Measurements from ENCODE around the gene ANKRD42.

Gene ANKRD42

DNA sequence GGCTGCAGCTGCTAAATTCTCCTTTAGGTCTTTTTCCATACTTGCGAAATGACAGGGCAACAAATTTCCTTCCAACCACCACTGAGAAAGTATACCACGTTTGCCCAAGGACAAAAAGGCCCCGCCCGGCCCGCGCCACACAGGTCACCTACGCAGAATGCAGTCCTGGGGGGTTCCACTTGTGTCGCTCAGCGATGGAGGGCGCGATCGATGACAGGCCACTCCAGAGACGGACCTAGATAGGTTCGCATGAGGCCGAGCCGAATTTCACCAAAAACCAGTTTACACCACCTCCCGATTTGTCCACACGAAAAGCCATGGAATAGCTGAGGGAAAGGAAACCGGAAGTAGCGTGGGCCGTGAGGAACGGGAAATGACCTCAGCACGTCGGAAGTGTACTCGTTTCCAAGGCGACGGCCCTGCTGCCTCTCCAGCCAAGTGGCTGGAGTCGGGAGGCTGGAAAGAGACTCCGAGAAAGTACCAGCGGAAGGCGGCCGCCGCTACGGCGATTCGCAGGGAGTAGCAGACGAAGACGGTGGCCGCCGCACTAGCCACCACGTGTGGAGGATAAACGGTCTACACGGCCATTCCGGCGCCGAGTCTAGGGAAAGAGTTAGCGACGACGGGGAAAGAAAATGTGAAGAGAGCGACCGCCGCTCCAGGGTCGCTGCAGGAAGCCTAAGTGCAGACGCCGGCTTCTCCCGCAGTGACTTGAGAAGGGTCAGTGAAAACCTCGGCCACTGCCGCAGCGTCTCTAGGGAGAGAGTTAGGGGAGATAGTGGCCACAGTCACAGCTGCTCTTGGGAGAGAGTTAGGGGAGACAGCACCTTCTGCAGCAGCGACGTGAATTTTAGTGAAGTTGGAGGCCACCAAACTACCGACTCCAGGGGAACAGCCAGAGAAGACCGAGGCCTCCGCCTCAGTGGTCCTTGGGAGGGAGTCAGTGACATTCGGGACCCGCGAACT is at the start of gene ANKRD42:
ANKRD42 (plus strand) TSS at position 398 of the 966 bp plus-strand sequence. CDS start 959 bp downstream, outside the sequence.
- DNase-seq: peak; percentile 94

DNA sequence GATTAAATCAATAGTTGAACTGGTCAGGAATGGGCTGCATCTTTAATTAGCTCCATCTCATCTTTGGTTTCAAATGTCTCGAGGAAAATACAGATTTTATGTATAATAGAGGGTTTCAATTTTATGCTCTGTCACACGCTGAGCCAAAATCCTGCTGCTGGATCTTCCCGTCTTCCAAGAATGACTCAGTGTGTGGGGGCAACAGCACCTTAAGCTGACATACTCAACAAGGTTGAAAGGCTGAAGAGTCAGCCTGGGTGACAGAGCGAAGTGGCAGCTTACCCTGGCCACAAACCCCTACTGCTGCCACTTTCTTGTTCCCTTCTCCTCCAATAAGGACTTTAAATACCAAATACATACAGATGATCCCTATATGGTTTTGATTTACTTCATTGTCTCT is 45.6 kb upstream of the ANKRD42 start:
- no peak for DNase-seq

DNA sequence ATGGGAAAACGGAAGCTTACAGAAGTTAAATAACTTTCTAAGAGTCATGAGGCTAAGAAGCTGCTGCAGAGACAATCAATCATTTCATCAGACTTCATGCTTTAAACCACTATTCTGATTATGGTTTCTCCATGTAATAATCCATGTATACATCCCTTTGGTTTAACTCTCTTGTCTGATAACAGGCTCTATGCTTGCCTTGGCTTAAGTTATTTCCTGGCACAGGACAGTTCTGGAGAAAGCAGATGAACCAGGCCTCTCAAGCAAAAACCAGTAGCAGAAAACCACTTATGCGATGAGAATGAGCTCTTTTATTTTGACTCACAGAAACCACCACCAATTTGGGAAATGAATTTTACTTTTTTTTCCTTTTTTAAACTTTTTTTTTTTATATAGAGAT is 43.1 kb upstream of the ANKRD42 start:
- no peak for DNase-seq

GRCh38 chr11:83151274-83151977 is 42.1 kb upstream of the ANKRD42 start:
- no peak for DNase-seq

GRCh38 chr11:83152264-83152663 is 41.2 kb upstream of the ANKRD42 start:
- DNase-seq: no peak

DNA sequence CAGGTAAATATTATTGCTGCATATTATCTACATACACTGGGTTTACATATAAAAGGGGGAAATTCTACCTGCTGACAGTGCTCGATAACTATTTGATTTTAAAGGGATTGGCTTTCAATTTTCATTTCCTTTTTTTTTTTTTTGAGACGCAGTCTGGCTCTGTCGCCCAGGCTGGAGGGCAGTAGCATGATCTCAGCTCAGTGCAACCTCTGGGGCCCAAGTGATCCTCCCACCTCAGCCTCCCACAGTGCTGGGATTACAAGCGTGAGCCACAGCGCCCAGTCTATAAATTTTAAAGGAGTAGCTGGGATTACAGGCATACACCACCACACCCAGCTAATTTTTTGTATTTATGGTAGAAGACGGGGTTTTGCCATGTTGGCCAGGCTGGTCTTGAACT is 39.7 kb upstream of the ANKRD42 start:
- DNase-seq: no peak

DNA sequence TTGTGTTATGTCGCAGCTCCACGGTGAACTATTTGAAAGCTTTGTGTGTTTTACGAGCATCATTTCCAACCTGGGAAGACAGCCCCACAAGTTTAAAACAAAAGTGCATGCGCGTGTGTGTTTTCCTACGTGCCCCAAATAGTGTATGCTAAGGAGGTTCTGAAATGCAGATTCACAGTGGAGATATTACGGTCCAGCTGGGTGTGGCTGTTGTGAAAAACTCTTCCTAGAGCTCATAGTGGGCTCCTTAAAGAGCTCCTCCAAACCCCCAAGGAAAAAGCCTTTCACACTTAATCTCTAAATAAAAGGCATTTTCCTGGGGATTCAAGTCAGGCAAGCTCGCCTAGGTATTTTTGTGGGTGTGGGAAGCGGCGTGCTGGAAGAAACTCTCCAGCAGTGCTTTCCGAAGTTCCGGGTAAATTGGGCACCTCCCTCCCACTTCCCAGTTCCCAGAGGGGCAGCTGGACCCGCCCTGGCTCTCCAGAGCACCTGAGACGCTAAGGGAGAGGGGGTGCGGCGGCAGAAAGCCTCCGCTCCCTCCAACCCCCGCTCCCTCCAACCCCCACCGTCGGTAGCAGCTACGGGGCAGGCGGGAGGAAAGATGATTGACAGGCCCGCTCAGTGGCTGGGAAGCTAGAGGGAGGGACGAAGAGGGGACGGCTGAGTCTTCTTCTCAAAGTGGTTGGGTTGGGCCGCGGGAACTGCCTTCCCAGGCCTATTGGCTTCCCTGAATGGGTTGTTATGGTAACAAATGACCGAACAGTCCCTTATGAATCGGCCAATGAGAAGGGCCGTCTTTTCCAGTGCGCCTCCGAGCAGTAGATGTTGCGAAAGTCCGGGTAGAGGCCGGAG is 37.1 kb upstream of the ANKRD42 start:
- peak; percentile 100 for DNase-seq

DNA sequence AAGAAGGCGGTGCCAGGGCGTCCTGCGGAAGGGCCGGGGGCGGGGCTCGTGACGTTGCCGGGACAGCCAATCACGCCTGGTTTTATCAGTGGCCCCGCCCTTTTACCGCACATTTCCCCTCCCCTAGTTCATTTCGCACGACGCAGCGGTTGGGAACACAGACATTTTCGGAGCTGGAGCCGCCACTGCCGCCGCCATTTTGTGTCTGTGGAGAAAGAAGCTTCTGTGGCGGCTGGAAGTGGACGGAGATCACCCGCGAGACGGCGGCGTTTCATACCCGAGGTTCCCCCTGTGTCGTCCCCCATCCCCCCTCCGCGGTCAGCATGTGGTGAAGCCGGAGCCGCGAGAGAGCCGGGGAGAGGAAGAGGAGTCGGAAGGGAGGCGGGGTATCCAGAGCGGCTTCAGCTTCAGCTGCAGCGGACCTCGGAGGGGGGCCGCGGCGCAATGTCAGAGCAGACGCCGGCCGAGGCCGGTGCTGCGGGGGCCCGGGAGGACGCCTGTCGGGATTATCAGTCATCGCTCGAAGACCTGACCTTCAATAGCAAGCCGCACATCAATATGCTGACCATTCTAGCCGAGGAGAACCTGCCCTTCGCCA is 36.4 kb upstream of the ANKRD42 start, which contains the start of gene PCF11:
PCF11 (plus strand) TSS at position 136 of the 598 bp plus-strand sequence; CDS start at position 445, 309 bp downstream.
- DNase-seq: no peak

GRCh38 chr11:83157594-83158356 is 35.7 kb upstream of the ANKRD42 start:
- peak; percentile 21 for DNase-seq

GRCh38 chr11:83158357-83158786 is 35.1 kb upstream of the ANKRD42 start:
- no peak for DNase-seq

DNA sequence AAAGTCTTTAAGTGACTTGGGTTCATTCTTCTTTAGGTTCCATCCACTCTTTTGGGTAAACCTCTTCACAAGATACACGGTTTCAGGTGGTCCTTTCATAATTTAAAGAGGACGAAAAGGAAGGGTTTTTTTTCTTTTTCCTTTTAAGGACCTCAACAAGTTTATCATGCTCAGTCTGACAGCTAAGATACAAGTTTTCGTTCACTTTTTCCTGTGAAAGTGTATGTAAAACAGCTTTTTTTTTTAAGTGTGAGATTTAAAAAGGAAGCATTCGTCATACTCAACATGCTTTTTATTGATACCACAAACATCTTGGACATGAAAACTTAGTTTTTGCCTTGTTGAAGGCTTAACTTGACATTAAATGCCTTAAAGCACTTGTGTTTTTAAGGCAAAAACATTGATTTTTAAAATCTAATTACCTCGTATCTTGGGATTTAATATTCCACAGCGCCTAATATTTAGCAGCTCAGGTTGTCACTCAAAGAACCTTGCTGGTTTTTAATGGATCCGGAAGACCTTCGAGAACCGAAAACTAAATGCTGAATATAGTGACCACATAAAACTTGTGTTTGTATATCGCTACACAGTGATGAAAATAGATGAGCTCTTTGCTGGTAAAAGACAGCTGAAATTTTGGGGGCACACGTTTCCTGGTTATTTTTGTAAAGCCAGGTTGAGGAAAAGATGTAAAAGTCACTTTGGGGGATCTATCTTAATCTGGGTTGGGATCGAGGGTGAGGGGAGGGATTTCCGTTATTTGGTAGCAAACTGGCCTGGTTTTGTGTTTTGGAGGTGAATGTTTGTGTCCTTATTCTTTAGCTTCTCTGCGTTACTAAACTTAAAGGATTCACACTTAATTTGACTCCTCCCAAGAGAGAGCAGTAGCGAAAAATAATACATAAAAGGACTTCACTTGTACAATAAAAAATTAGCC is 34.3 kb upstream of the ANKRD42 start:
- DNase-seq: no peak

GRCh38 chr11:83159902-83160865 is 33.3 kb upstream of the ANKRD42 start:
- no peak for DNase-seq

DNA sequence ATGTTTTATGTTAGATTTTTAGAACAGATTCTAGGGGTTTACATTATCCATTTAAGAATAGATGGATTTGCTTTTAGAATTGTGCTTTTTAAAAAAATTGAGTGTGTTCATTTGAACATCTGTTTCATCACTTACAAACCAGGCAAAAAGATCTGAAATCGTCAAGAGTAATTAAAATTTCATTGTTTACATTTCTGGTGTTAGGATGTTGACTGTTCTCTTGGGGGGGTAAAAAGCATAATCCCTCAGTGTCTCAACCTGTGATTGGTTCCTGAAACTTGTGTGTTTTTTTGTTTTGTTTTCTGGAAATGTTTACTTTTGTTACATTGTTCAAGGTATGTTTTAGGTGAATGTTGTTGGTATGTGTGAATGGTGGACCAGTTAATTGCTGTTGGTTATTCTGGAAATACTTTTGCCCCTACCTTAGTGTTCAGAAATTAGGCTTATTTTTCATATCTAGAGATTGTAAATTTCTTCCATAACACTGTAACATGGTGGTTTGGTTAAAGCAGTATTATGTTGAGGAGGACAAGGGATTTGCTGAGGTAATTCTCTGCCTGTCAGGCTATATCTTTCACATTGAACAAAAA is 31.8 kb upstream of the ANKRD42 start:
- no peak for DNase-seq

- no peak for DNase-seq
These were observed 31.1 kb upstream of the ANKRD42 start for GRCh38 chr11:83162377-83162776.

DNA sequence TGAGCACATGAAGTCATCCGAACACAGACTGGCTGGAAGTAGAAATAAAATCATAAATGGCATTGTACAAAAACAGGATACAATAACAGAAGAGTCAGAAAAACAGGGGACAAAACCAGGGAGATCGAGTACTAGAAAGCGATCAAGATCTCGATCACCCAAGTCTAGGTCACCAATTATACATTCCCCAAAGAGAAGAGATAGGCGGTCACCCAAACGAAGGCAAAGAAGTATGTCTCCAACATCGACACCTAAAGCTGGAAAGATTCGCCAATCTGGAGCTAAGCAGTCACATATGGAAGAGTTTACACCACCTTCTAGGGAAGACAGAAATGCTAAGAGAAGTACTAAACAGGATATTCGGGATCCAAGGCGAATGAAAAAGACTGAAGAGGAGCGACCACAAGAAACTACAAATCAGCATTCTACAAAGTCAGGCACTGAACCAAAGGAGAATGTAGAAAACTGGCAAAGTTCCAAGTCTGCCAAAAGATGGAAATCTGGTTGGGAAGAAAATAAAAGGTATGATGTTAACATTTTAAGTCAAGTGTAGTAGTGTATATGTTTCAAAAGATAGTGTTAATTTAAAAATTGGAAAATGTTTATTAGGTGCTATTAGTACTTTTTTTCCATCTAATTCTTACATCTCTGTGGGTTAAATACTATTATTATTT is 27.2 kb upstream of the ANKRD42 start:
- no peak for DNase-seq

DNA sequence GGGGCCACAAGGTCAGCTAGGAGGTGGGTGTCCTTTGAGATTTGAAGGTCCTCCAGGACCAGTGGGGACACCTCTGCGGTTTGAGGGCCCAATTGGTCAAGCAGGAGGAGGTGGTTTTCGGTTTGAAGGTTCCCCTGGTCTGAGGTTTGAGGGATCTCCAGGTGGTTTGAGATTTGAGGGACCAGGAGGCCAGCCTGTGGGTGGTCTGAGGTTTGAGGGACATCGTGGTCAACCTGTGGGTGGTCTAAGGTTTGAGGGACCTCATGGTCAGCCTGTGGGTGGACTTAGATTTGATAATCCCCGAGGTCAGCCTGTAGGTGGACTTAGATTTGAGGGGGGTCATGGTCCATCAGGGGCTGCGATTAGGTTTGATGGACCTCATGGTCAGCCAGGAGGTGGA is 24.8 kb upstream of the ANKRD42 start:
- no peak for DNase-seq

DNA sequence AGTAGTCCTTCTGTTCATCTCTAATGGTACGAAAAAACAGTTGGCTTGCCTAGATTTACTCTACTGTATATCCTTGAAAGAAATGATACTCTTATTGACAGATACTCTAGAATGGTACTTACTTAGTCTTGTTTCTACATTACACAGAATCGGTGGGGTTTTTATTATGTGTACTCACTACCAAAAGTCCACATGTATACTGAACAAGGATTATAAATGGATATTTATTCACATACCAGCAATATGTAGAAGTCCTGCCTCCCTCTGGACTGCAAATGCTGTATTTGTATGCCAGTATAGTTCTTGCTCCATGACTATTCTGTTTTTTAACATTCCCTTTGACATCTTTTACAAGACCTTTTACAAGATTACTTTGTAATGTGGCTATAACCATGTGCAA is 22.6 kb upstream of the ANKRD42 start:
- no peak for DNase-seq

GRCh38 chr11:83172551-83172950 is 21.0 kb upstream of the ANKRD42 start:
- DNase-seq: no peak

Measured in DMS79 (cell line).